Liver (tissue), 3 donors: ENCODE results near the gene VWA2.

Source experiments
- EGR1 ChIP-seq, 2 donors: IDR thresholded peaks; 2 replicates each; pipeline ENCODE4 v1.6.1; 2016 to 2018; ENCODE audit warnings: antibody characterized with exemption in 2 of 2, low read depth in 2 of 2
- FOXA1 ChIP-seq: IDR thresholded peaks from 2 replicates; pipeline ENCODE4 v1.6.1; 2016; ENCODE audit warnings: antibody characterized with exemption
- RAD21 ChIP-seq, 2 donors: IDR thresholded peaks; 2 replicates each; pipeline ENCODE4 v1.6.1; 2016; ENCODE audit warnings: antibody characterized with exemption in 2 of 2, mild to moderate bottlenecking in 2 of 2
- SP1 ChIP-seq: IDR thresholded peaks from 2 replicates; pipeline ENCODE4 v1.6.1; 2018; ENCODE audit warnings: antibody characterized with exemption, mild to moderate bottlenecking
- YY1 ChIP-seq: IDR thresholded peaks from 2 replicates; pipeline ENCODE4 v1.6.1; 2016; ENCODE audit warnings: antibody characterized with exemption, mild to moderate bottlenecking
- TF ChIP-seq, protein P1 (sequence below): fragments of 150-350 bp; IDR thresholded peaks from 2 replicates; pipeline ENCODE4 v1.5.1; 2017; ENCODE audit warnings: improper control_type of control experiment, low read depth, low read length; ENCODE audit not compliant: missing input control
- TF ChIP-seq, protein P2 (sequence below): IDR thresholded peaks from 2 replicates; pipeline ENCODE4 v1.6.1; 2016; ENCODE audit warnings: antibody characterized with exemption
- donor health status: healthy.
- donor health status: healthy.

DNA sequence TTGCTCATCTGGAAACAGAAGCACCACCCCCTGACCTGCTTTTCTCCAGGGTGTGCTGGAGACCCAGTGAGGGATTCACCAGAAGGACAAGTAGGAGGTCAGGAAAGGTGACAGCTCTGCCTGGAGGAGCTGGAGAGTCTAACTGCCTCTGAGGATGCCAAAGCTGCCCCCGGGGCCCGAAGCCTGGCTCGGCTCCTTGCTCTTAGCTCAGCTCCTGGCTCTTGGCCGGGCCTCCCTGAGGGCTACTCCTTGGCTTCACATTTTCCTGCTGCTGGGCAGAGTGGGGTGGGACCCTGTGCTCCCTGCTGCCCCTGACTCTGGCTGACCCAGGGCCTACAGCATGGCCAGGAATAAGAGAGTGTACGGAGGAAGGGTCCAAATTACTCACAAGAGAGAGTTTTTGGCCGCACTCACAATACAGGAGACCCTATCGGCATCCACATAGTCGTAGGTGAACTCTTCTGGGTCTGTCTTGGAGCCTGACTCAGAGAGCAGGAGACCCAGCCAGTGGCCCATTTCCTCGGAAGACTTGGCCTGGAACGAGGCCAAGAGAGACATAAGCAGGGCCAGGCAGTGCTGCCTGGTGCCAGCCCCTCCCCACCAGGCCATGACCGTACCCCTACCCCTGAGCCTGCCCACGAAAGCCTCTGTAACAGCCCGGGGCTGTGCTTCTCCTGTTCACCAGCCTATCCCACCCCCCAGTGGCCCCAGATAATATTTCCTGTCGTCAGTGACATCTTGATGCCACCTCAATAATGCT, 63.1 kb downstream of the VWA2 start:
- TF ChIP-seq, protein P1, sequence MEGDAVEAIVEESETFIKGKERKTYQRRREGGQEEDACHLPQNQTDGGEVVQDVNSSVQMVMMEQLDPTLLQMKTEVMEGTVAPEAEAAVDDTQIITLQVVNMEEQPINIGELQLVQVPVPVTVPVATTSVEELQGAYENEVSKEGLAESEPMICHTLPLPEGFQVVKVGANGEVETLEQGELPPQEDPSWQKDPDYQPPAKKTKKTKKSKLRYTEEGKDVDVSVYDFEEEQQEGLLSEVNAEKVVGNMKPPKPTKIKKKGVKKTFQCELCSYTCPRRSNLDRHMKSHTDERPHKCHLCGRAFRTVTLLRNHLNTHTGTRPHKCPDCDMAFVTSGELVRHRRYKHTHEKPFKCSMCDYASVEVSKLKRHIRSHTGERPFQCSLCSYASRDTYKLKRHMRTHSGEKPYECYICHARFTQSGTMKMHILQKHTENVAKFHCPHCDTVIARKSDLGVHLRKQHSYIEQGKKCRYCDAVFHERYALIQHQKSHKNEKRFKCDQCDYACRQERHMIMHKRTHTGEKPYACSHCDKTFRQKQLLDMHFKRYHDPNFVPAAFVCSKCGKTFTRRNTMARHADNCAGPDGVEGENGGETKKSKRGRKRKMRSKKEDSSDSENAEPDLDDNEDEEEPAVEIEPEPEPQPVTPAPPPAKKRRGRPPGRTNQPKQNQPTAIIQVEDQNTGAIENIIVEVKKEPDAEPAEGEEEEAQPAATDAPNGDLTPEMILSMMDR: no peak
- TF ChIP-seq RAD21 (IDR thresholded peaks at IDR 0.05) (no peak), SP1 (no peak), FOXA1 (no peak), EGR1 (IDR thresholded peaks at IDR 0.05; ENCODE audit: low read depth in 2 of 2) (no peak), YY1 (no peak)
- TF ChIP-seq, protein P2, sequence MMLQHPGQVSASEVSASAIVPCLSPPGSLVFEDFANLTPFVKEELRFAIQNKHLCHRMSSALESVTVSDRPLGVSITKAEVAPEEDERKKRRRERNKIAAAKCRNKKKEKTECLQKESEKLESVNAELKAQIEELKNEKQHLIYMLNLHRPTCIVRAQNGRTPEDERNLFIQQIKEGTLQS: no peak
